Caco-2 (cell line): Measurements from ENCODE around the gene CALB2. TPM values are rescaled to one million over a fixed set of nuclear protein-coding genes. Genes with fewer than 3 reads are reported as not detected.

Experiments used
- BruUV-seq: library from RNA; stranded (reverse); fragments of 400-500 nt; replicated peaks from 2 replicates; lab custom pipeline; 2021; lab: Mats Ljungman, UMichigan
- CTCF ChIA-PET: fragments of 300-600 bp; sonication (Branson Sonifier 250); formaldehyde crosslinking; loops from one replicate; lab custom pipeline; 2022; ENCODE audit warnings: antibody characterized with exemption; lab: Charles Lee
- POLR2A ChIA-PET: fragments of 300-600 bp; sonication (Branson Sonifier 250); formaldehyde crosslinking; loops from one replicate; lab custom pipeline; 2022; ENCODE audit warnings: antibody characterized with exemption; lab: Charles Lee
- DNase-seq, 2 experiments: peaks; one replicate each; pipeline versions ENCODE4 v3.0.0 to v3.0.0-alpha.2; 2020 to 2022
- H3K27me3 ChIP-seq: replicated peaks from 2 replicates; pipeline ENCODE4 v1.6.0; 2011; ENCODE audit warnings: low read length; ENCODE audit not compliant: control insufficient read depth, insufficient read depth
- H3K36me3 ChIP-seq: 2 replicates; pipeline ENCODE4 v1.5.1; 2011; ENCODE audit warnings: low read length; ENCODE audit not compliant: control insufficient read depth, insufficient read depth
- H3K4me1 ChIP-seq: fragments of 250-450 bp; sonication (Bioruptor Pico); 2 replicates; pipeline ENCODE4 v1.5.1; 2020; ENCODE audit warnings: mild to moderate bottlenecking
- H3K4me3 ChIP-seq: 2 replicates; pipeline ENCODE4 v1.5.1; 2011; ENCODE audit warnings: low read depth, mild to moderate bottlenecking, control low read depth, low read length
- H3K9me3 ChIP-seq: fragments of 250-450 bp; sonication (Bioruptor Pico); 2 replicates; pipeline ENCODE4 v1.5.1; 2020; ENCODE audit warnings: mild to moderate bottlenecking, moderate library complexity
- H3K27ac Mint-ChIP-seq: one replicate; pipeline ENCODE4 v1.8.0; 2022; ENCODE audit warnings: mixed read lengths; ENCODE audit not compliant: unreplicated experiment
- H3K27me3 Mint-ChIP-seq: one replicate; pipeline ENCODE4 v1.8.0; 2022; ENCODE audit warnings: mixed read lengths; ENCODE audit not compliant: insufficient read depth, unreplicated experiment
- H3K36me3 Mint-ChIP-seq: one replicate; pipeline ENCODE4 v1.8.0; 2022; ENCODE audit warnings: mild to moderate bottlenecking, mixed read lengths; ENCODE audit not compliant: insufficient read depth, unreplicated experiment
- H3K4me1 Mint-ChIP-seq: one replicate; pipeline ENCODE4 v1.8.0; 2022; ENCODE audit warnings: low read depth, mixed read lengths; ENCODE audit not compliant: unreplicated experiment
- H3K4me3 Mint-ChIP-seq: one replicate; pipeline ENCODE4 v1.8.0; 2022; ENCODE audit warnings: mild to moderate bottlenecking, moderate library complexity, mixed read lengths; ENCODE audit not compliant: unreplicated experiment
- H3K9me3 Mint-ChIP-seq: one replicate; pipeline ENCODE4 v1.8.0; 2022; ENCODE audit warnings: mixed read lengths; ENCODE audit not compliant: unreplicated experiment
- CTCF ChIP-seq, 2 experiments: fragments of 200-600 bp in 1 of 2; IDR thresholded peaks; 1 replicate in 1 of 2; 2 replicates in 1 of 2; pipeline versions ENCODE4 v1.5.1 to v1.8.0; 2011 to 2022; ENCODE audit warnings: antibody characterized with exemption in 1 of 2, control low read depth in 1 of 2, inconsistent platforms in 1 of 2, low read depth in 1 of 2, low read length in 1 of 2, mild to moderate bottlenecking in 1 of 2, moderate library complexity in 1 of 2; ENCODE audit not compliant: insufficient read depth in 1 of 2, severe bottlenecking in 1 of 2, unreplicated experiment in 1 of 2
- intact Hi-C: fragments of 100-400 bp; cut with micrococcal nuclease; formaldehyde crosslinking; loops from one replicate; pipeline ENCODE4 v1.10.0; 2022; ENCODE audit not compliant: unreplicated experiment
- total RNA-seq: library from RNA; stranded (reverse); gene quantifications from 2 replicates; pipeline ENCODE4 v1.2.3, GENCODE V29; 2022

The CALB2 gene
- total RNA-seq, 1 experiment from 2014 or later, result not detected

- POLR2A ChIA-PET, result no interaction called here
- Histone ChIP-seq H3K4me3 (no peak overlapping the region), H3K36me3 (no peaks in the 10 kb centered on the region), H3K4me1 (peaks cover 5% of the 10 kb centered on the region; the same call in 1 of the 2 replicates), H3K27me3 (no peaks in the 10 kb centered on the region), H3K9me3 (no peaks in the 10 kb centered on the region)
- DNase-seq, result no peak
- Mint-ChIP-seq H3K27me3 (peaks cover 10% of the 10 kb centered on the region), H3K36me3 (no peaks in the 10 kb centered on the region), H3K4me1 (no peaks in the 10 kb centered on the region), H3K9me3 (no peaks in the 10 kb centered on the region), H3K4me3 (no peak overlapping the region), H3K27ac (no peak overlapping the region)
- CTCF ChIA-PET, result interaction anchor here (1.1 kb wide), 1 partner anchor 30 kb away, joined by 3 read pairs; no protein-coding TSS in a partner anchor
- intact Hi-C loops, result no loop called here
- BruUV-seq, result no TSS peak
- no peak for TF ChIP-seq CTCF (IDR thresholded peaks at IDR 0.05; ENCODE audit: insufficient read depth in 1 of 2, low read depth in 1 of 2, low read length in 1 of 2, severe bottlenecking in 1 of 2, unreplicated experiment in 1 of 2)
Observed at GRCh38 chr16:71341881-71342280, 16.6 kb upstream of the CALB2 start.

GRCh38 chr16:71343078-71343477, 15.4 kb upstream of the CALB2 start:
- peaks cover 17% of the 10 kb centered on the region for H3K27me3 Mint-ChIP-seq
- TF ChIP-seq CTCF (IDR thresholded peaks at IDR 0.05; ENCODE audit: insufficient read depth in 1 of 2, low read depth in 1 of 2, low read length in 1 of 2, severe bottlenecking in 1 of 2, unreplicated experiment in 1 of 2), result no peak
- no peaks in the 10 kb centered on the region for H3K36me3 ChIP-seq
- no peaks in the 10 kb centered on the region for H3K9me3 Mint-ChIP-seq
- no TSS peak for BruUV-seq
- no peak overlapping the region for H3K27ac Mint-ChIP-seq
- no peaks in the 10 kb centered on the region for H3K4me1 Mint-ChIP-seq
- no peaks in the 10 kb centered on the region for H3K9me3 ChIP-seq
- DNase-seq, result no peak
- H3K27me3 ChIP-seq, result no peaks in the 10 kb centered on the region
- CTCF ChIA-PET, result interaction anchor here (1.2 kb wide), 1 partner anchor 32 kb away, joined by 3 read pairs; no protein-coding TSS in a partner anchor
- no peaks in the 10 kb centered on the region for H3K36me3 Mint-ChIP-seq
- POLR2A ChIA-PET, result no interaction called here
- no peak overlapping the region for H3K4me3 Mint-ChIP-seq
- peaks cover 5% of the 10 kb centered on the region; the same call in 1 of the 2 replicates for H3K4me1 ChIP-seq
- H3K4me3 ChIP-seq, result no peak overlapping the region
- intact Hi-C loops, result no loop called here

- H3K27me3 ChIP-seq, result no peaks in the 10 kb centered on the region
- DNase-seq, result no peak
- no peaks in the 10 kb centered on the region for H3K36me3 Mint-ChIP-seq
- intact Hi-C loops, result no loop called here
- H3K4me1 Mint-ChIP-seq, result no peaks in the 10 kb centered on the region
- POLR2A ChIA-PET, result no interaction called here
- TF ChIP-seq CTCF (IDR thresholded peaks at IDR 0.05; ENCODE audit: insufficient read depth in 1 of 2, low read depth in 1 of 2, low read length in 1 of 2, severe bottlenecking in 1 of 2, unreplicated experiment in 1 of 2), result no peak
- no TSS peak for BruUV-seq
- H3K36me3 ChIP-seq, result no peaks in the 10 kb centered on the region
- no peak overlapping the region for H3K27ac Mint-ChIP-seq
- no peaks in the 10 kb centered on the region for H3K4me1 ChIP-seq
- no peak overlapping the region for H3K4me3 Mint-ChIP-seq
- H3K9me3 Mint-ChIP-seq, result no peaks in the 10 kb centered on the region
- no peak overlapping the region for H3K4me3 ChIP-seq
- CTCF ChIA-PET, result no interaction called here
- H3K27me3 Mint-ChIP-seq, result peaks cover 17% of the 10 kb centered on the region
- no peaks in the 10 kb centered on the region for H3K9me3 ChIP-seq
Observed at GRCh38 chr16:71344315-71344905, 14.1 kb upstream of the CALB2 start.
